ENCODE data around the gene ARVCF. TPM values are rescaled to one million over a fixed set of nuclear protein-coding genes. Genes with fewer than 3 reads are reported as not detected.

Gene ARVCF
- total and polyA plus RNA-seq, 2 donors (not counting 3 experiments of a cell fraction or from before 2014, with no cell fraction given): 81.3 to 105 TPM

DNA sequence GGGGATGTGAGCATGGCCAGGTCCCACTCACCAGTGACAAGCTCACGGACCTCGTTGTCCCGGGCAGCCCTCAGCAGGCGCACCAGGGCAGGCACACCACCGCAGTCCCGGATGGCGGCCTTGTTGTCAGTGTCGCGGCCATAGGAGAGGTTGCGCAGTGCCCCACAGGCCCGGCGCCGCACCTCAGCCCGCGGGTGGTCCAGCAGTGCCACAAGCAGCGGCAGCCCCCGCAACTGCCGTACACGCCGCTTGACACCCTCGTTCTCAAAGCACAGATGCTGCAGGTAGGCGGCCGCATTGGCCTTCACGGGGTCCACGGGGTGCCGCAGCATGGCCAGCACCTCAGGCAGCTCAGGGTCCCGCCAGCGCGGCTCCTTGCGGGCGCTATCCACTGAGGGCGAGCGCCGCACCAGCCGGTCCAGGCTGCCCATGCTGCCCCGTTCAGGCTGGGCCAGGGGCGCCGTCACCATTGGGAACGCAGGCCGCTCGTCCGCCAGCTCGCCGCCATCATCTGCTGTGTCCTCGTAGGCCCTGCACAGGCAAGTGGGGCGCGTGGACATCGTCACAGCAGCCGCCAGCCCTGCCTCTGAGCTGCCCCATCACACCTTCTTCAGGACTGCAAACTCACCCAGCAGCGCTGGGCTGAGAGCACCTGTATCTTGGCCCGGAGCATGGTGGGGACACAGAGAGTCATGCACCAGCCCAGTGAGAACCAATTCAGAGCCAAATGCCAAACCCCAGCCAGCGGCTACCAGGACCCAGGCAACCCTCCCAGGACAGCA, 36.7 kb downstream of the ARVCF start:
- no peaks in the 10 kb centered on the region for H4K20me1 ChIP-seq (replicated peaks; ENCODE audit: control insufficient read depth, extremely low read depth, insufficient read depth, low read length)
- FAIRE-seq (no peak), DNase-seq (ENCODE audit: low read depth, low spot score) (no peak)
- CTCF ChIA-PET: interaction anchor here (4.6 kb wide), 1 partner anchor 33 kb away, joined by 26 read pairs; no protein-coding TSS in a partner anchor
- BruUV-seq (replicated peaks): no TSS peak
- dilution Hi-C loops (cut with MboI; ENCODE audit: extremely low pct_ligation_motif_present, low sequenced_read_pairs): no loop called here
- intact Hi-C loops (cut with micrococcal nuclease): no loop called here
- H3K9ac ChIP-seq (replicated peaks; ENCODE audit: extremely low read depth, insufficient read depth, low read length): no peak overlapping the region
- peaks cover 4 to 45% of the 10 kb centered on the region in 2 experiments for H3K36me3 ChIP-seq (ENCODE audit: control insufficient read depth in 2 of 2, extremely low read depth in 1 of 2, insufficient read depth in 2 of 2, low read length in 2 of 2)
- H3K9me3 ChIP-seq (replicated peaks; ENCODE audit: control insufficient read depth, insufficient read depth, low read length): no peaks in the 10 kb centered on the region
- H3K79me2 ChIP-seq (ENCODE audit: control insufficient read depth, insufficient read depth, low read length): peaks cover 4% of the 10 kb centered on the region
- no peak overlapping the region for H3K27ac ChIP-seq (ENCODE audit: insufficient read depth, low read depth, low read length)
- TF ChIP-seq, protein P1, sequence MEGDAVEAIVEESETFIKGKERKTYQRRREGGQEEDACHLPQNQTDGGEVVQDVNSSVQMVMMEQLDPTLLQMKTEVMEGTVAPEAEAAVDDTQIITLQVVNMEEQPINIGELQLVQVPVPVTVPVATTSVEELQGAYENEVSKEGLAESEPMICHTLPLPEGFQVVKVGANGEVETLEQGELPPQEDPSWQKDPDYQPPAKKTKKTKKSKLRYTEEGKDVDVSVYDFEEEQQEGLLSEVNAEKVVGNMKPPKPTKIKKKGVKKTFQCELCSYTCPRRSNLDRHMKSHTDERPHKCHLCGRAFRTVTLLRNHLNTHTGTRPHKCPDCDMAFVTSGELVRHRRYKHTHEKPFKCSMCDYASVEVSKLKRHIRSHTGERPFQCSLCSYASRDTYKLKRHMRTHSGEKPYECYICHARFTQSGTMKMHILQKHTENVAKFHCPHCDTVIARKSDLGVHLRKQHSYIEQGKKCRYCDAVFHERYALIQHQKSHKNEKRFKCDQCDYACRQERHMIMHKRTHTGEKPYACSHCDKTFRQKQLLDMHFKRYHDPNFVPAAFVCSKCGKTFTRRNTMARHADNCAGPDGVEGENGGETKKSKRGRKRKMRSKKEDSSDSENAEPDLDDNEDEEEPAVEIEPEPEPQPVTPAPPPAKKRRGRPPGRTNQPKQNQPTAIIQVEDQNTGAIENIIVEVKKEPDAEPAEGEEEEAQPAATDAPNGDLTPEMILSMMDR (IDR thresholded peaks at IDR 0.05; ENCODE audit: extremely low read depth in 1 of 2, insufficient read depth in 1 of 2, low read depth in 1 of 2, low read length in 2 of 2): no peak
- TF ChIP-seq POLR2AphosphoS5 (IDR thresholded peaks at IDR 0.05; ENCODE audit: insufficient read depth, low read depth, low read length) (no peak), GATA2 (IDR thresholded peaks at IDR 0.05; ENCODE audit: insufficient read depth, insufficient read length, low read depth, low read length) (no peak), POLR2A (IDR thresholded peaks at IDR 0.05; ENCODE audit: low read depth, low read length) (no peak), JUN (IDR thresholded peaks at IDR 0.05; ENCODE audit: borderline replicate concordance, insufficient read depth, insufficient read length, low read depth) (no peak), EZH2 (IDR thresholded peaks at IDR 0.05; ENCODE audit: borderline replicate concordance, low read depth, low read length, severe bottlenecking) (no peak), MYC (IDR thresholded peaks at IDR 0.05; ENCODE audit: low read depth, low read length) (no peak), FOS (IDR thresholded peaks at IDR 0.05; ENCODE audit: borderline replicate concordance, insufficient read depth, low read length) (no peak)
- TF ChIP-seq, protein P2, sequence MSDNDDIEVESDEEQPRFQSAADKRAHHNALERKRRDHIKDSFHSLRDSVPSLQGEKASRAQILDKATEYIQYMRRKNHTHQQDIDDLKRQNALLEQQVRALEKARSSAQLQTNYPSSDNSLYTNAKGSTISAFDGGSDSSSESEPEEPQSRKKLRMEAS (IDR thresholded peaks at IDR 0.05; ENCODE audit: insufficient read depth, insufficient read length): no peak
- no peak overlapping the region for H3K4me3 ChIP-seq (replicated peaks in 1 of 3; ENCODE audit: insufficient read depth in 1 of 3, low read depth in 1 of 3, low read length in 3 of 3)
- no peaks in the 10 kb centered on the region for H3K9me1 ChIP-seq (replicated peaks; ENCODE audit: control insufficient read depth, extremely low read depth, insufficient read depth, low read length)
- POLR2A ChIA-PET: no interaction called here
- peaks cover 29% of the 10 kb centered on the region for H3K4me1 ChIP-seq (ENCODE audit: control insufficient read depth, extremely low read depth, insufficient read depth, low read length)
- H2AFZ ChIP-seq (ENCODE audit: low read depth, low read length): no peak overlapping the region
- no peaks in the 10 kb centered on the region for H3K27me3 ChIP-seq (ENCODE audit: control insufficient read depth in 2 of 2, insufficient read depth in 2 of 2, low read length in 2 of 2)
- H3K4me2 ChIP-seq (ENCODE audit: insufficient read depth, low read length): no peak overlapping the region

Data from endothelial cell of umbilical vein (primary cell).